OCI-LY7 (cell line): ENCODE data around the gene TBL1XR1. TPM values are rescaled to one million over a fixed set of nuclear protein-coding genes. Genes with fewer than 3 reads are reported as not detected.

Experiments used
- BruUV-seq: library from RNA; stranded (reverse); fragments of 400-500 nt; replicated peaks from 2 replicates; lab custom pipeline; 2021; lab: Mats Ljungman, UMichigan
- CTCF ChIA-PET: fragments of 300-600 bp; sonication (Branson Sonifier 250); formaldehyde crosslinking; loops from one replicate; lab custom pipeline; 2022; ENCODE audit warnings: antibody characterized with exemption; ENCODE audit not compliant: unreplicated experiment; lab: Charles Lee
- POLR2A ChIA-PET: fragments of 300-600 bp; sonication (Branson Sonifier 250); formaldehyde crosslinking; loops from one replicate; lab custom pipeline; 2022; ENCODE audit warnings: antibody characterized with exemption; lab: Charles Lee
- DNase-seq: peaks from one replicate; pipeline ENCODE4 v3.0.0-alpha.2; 2015; ENCODE audit warnings: low spot score
- H2AFZ ChIP-seq: fragments of 200-600 bp; sonication (generic), shearing (Covaris generic); 2 replicates; pipeline ENCODE4 v1.6.1; 2014; ENCODE audit warnings: mild to moderate bottlenecking, antibody characterized with exemption, low read length, moderate library complexity
- H3K27ac ChIP-seq: fragments of 200-600 bp; sonication (generic); 2 replicates; pipeline ENCODE4 v1.5.1; 2014; ENCODE audit warnings: mixed run types, low read depth, mild to moderate bottlenecking, moderate library complexity, low read length, inconsistent platforms; ENCODE audit not compliant: poor library complexity, severe bottlenecking
- H3K36me3 ChIP-seq: fragments of 200-600 bp; sonication (generic); 2 replicates; pipeline ENCODE4 v1.6.1; 2014; ENCODE audit warnings: mild to moderate bottlenecking, antibody characterized with exemption, low read length, moderate library complexity, mixed read lengths; ENCODE audit not compliant: insufficient read depth
- H3K4me1 ChIP-seq: fragments of 200-600 bp; sonication (generic); 2 replicates; pipeline ENCODE4 v1.5.1; 2014; ENCODE audit warnings: mild to moderate bottlenecking, low read length; ENCODE audit not compliant: insufficient read depth, poor library complexity, severe bottlenecking
- H3K4me2 ChIP-seq: fragments of 200-600 bp; sonication (generic); 2 replicates; pipeline ENCODE4 v1.6.1; 2014; ENCODE audit warnings: mild to moderate bottlenecking, low read length
- H3K4me3 ChIP-seq: fragments of 200-600 bp; sonication (generic); 2 replicates; pipeline ENCODE4 v1.5.1; 2014; ENCODE audit warnings: mild to moderate bottlenecking, low read depth, low read length; ENCODE audit not compliant: poor library complexity, severe bottlenecking
- H3K79me2 ChIP-seq: fragments of 200-600 bp; sonication (generic); 2 replicates; pipeline ENCODE4 v1.6.1; 2016; ENCODE audit warnings: low read depth, mild to moderate bottlenecking, low read length, moderate library complexity, mixed read lengths; ENCODE audit not compliant: insufficient read depth
- H3K9me2 ChIP-seq: fragments of 200-600 bp; sonication (generic); 2 replicates; pipeline ENCODE4 v1.6.1; 2016; ENCODE audit warnings: mild to moderate bottlenecking, low read length, mixed read lengths; ENCODE audit not compliant: insufficient read depth
- H3K9me3 ChIP-seq: fragments of 200-600 bp; sonication (generic); 2 replicates; pipeline ENCODE4 v1.6.1; 2014; ENCODE audit warnings: mild to moderate bottlenecking, mixed run types, low read length, mixed read lengths
- H4K20me1 ChIP-seq: fragments of 200-600 bp; sonication (generic); 2 replicates; pipeline ENCODE4 v1.6.1; 2014; ENCODE audit warnings: mild to moderate bottlenecking, antibody characterized with exemption, low read length, moderate library complexity, mixed read lengths; ENCODE audit not compliant: insufficient read depth
- CTCF ChIP-seq: fragments of 200-600 bp; sonication (generic); conservative IDR thresholded peaks from 2 replicates; pipeline ENCODE4 v1.5.1; 2014; ENCODE audit warnings: mild to moderate bottlenecking, antibody characterized with exemption, low read length, moderate library complexity, mixed read lengths
- EZH2phosphoT487 ChIP-seq: fragments of 200-600 bp; sonication (generic); IDR thresholded peaks from 2 replicates; pipeline ENCODE4 v1.6.1; 2018; ENCODE audit warnings: low read depth, borderline replicate concordance, mild to moderate bottlenecking, mixed run types, antibody characterized with exemption, low read length, moderate library complexity, mixed read lengths
- intact Hi-C: fragments of 100-400 bp; cut with micrococcal nuclease; formaldehyde crosslinking; loops from one replicate; pipeline ENCODE4 v1.10.0; 2022; ENCODE audit not compliant: unreplicated experiment
- total RNA-seq, 2 experiments: library from RNA; depleted of rRNA in 1 of 2; stranded (reverse); fragments of >200 nt in 1 of 2; shearing (Covaris generic) in 1 of 2; gene quantifications; 2 replicates each; pipeline ENCODE4 v1.2.3, GENCODE V29; 2014 to 2022

Gene TBL1XR1
- total RNA-seq, 2 experiments from 2014 or later, result 103 to 158 TPM

- Histone ChIP-seq H3K4me2 (no peak overlapping the region), H3K36me3 (peaks cover 37% of the 10 kb centered on the region), H3K9me2 (no peaks in the 10 kb centered on the region), H3K79me2 (peaks cover 100% of the 10 kb centered on the region), H4K20me1 (peaks cover 27% of the 10 kb centered on the region), H3K9me3 (peaks cover 7% of the 10 kb centered on the region; the same call in 1 of the 2 replicates), H2AFZ (no peak overlapping the region), H3K27ac (no peak overlapping the region), H3K4me3 (no peak overlapping the region), H3K4me1 (peaks cover 18% of the 10 kb centered on the region)
- CTCF ChIA-PET, result no interaction called here
- intact Hi-C loops, result no loop called here
- no peak for TF ChIP-seq CTCF
- TF ChIP-seq EZH2phosphoT487, result no peak
- no peak for DNase-seq
- no TSS peak for BruUV-seq
- POLR2A ChIA-PET, result interaction anchor here (1.1 to 1.8 kb wide), 7 partner anchors 9 to 55 kb away, joined by 3 to 5 read pairs (median 4); no protein-coding TSS in a partner anchor
Measured at GRCh38 chr3:177123822-177124221, 73.5 kb downstream of the TBL1XR1 start.

- TF ChIP-seq CTCF (no peak), EZH2phosphoT487 (no peak)
- CTCF ChIA-PET, result no interaction called here
- Histone ChIP-seq H4K20me1 (peaks cover 40% of the 10 kb centered on the region), H3K27ac (no peak overlapping the region), H3K36me3 (peaks cover 22% of the 10 kb centered on the region), H3K4me2 (no peak overlapping the region), H2AFZ (no peak overlapping the region), H3K9me2 (no peaks in the 10 kb centered on the region), H3K4me3 (no peak overlapping the region), H3K4me1 (peaks cover 18% of the 10 kb centered on the region), H3K9me3 (peaks cover 7% of the 10 kb centered on the region; the same call in 1 of the 2 replicates), H3K79me2 (peaks cover 100% of the 10 kb centered on the region)
- intact Hi-C loops, result no loop called here
- no peak for DNase-seq
- POLR2A ChIA-PET, result interaction anchor here (1.1 to 2.0 kb wide), 2 partner anchors 54 to 235 kb away, joined by 5 to 7 read pairs; no protein-coding TSS in a partner anchor
- no TSS peak for BruUV-seq
Measured at GRCh38 chr3:177122183-177122856, 75.0 kb downstream of the TBL1XR1 start.

DNA sequence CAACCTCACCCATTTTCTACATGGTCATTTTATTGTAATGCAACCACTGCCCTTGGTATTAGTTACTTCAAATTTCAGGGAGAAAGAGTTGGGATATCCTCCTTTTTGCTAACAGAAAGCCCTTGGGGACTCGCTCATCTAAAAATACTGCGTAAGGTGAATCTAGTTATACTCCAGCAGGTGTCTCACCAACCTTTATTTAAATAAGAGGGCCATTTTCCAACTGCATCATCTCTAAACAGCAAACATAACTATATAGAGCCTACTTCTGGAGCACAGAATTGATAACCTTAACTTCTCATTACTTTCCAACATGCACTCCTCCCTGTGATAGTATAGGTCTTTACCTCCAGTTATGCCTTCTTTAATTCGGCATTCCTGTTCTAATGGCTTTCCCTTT lies 77.5 kb downstream of the TBL1XR1 start:
- Histone ChIP-seq H3K4me1 (peaks cover 18% of the 10 kb centered on the region), H3K27ac (no peak overlapping the region), H3K4me2 (no peak overlapping the region), H2AFZ (no peak overlapping the region), H3K9me2 (no peaks in the 10 kb centered on the region), H3K4me3 (no peak overlapping the region), H3K36me3 (peaks cover 21% of the 10 kb centered on the region), H3K79me2 (peaks cover 100% of the 10 kb centered on the region), H3K9me3 (peaks cover 7% of the 10 kb centered on the region; the same call in 1 of the 2 replicates), H4K20me1 (peaks cover 51% of the 10 kb centered on the region)
- no peak for DNase-seq
- TF ChIP-seq EZH2phosphoT487, result no peak
- peak; percentile 33; the same call in 1 of the 2 replicates for TF ChIP-seq CTCF
- intact Hi-C loops, result no loop called here
- POLR2A ChIA-PET, result interaction anchor here (0.9 to 1.1 kb wide), 2 partner anchors 67 to 79 kb away, joined by 3 read pairs; no protein-coding TSS in a partner anchor
- CTCF ChIA-PET, result no interaction called here
- BruUV-seq, result no TSS peak
